ENCODE results near the gene HABP2. TPM values are rescaled to one million over a fixed set of nuclear protein-coding genes. Genes with fewer than 3 reads are reported as not detected.
A peak's percentile ranks its signal among the peaks of the same experiment; 100 is the strongest.

The HABP2 gene
- total and polyA plus RNA-seq, 2 experiments from 2014 or later, result 0.06 TPM; not detected in 1

DNA sequence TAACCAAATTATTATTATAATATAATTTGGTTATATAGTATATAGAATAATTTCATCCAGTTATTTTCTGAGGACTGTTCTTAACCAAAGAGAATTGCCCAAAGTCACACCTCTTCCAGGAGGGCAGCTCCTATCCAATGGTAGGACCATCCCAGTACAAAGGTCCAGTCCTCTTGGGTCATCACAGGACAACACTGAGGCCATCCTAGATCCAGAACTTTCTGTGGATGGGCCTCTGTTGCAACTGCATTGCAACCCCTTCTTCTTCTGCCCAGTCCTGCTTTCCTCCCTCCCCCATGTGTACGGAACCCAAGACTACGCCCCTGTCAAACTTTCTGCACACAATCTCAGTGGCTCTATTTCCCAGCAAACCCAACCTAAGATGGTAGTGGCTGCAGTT is 5.4 kb upstream of the HABP2 start:
- TF ChIP-seq, protein P1, sequence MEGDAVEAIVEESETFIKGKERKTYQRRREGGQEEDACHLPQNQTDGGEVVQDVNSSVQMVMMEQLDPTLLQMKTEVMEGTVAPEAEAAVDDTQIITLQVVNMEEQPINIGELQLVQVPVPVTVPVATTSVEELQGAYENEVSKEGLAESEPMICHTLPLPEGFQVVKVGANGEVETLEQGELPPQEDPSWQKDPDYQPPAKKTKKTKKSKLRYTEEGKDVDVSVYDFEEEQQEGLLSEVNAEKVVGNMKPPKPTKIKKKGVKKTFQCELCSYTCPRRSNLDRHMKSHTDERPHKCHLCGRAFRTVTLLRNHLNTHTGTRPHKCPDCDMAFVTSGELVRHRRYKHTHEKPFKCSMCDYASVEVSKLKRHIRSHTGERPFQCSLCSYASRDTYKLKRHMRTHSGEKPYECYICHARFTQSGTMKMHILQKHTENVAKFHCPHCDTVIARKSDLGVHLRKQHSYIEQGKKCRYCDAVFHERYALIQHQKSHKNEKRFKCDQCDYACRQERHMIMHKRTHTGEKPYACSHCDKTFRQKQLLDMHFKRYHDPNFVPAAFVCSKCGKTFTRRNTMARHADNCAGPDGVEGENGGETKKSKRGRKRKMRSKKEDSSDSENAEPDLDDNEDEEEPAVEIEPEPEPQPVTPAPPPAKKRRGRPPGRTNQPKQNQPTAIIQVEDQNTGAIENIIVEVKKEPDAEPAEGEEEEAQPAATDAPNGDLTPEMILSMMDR (IDR thresholded peaks at IDR 0.05; ENCODE audit: low read depth, low read length), result no peak
- no peak for DNase-seq (ENCODE audit: low read depth in 1 of 2, low spot score in 1 of 2)
- H3K27me3 ChIP-seq, result no peaks in the 10 kb centered on the region
- no peaks in the 10 kb centered on the region for H3K4me1 ChIP-seq (ENCODE audit: low read depth)
- H3K27ac ChIP-seq, result no peak overlapping the region
- H3K4me3 ChIP-seq, result no peak overlapping the region
- no peaks in the 10 kb centered on the region for H3K36me3 ChIP-seq
- no peaks in the 10 kb centered on the region for H3K9me3 ChIP-seq (ENCODE audit: low read depth)

DNA sequence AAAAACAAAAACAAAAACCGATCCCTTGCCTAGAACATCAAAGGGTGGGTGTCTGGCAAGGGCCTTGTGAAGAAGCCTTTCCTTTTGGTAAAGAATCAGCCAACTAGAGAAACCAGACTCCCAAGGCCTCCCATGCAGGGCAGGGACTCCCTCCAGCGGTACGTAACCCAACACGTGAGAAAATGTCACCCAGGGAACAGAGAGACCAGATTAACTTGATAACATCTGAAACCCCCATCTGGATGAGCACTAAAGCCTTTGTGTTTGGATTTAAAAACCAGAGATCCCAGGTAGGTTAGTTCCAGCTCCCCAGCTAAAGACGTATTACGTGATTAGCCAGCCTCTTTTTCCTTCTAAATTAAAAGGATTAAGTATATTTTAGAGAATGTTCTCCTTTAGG is 3.0 kb upstream of the HABP2 start:
- no peaks in the 10 kb centered on the region for H3K9me3 ChIP-seq (ENCODE audit: low read depth)
- no peak for DNase-seq (ENCODE audit: low read depth in 1 of 2, low spot score in 1 of 2)
- H3K27me3 ChIP-seq, result no peaks in the 10 kb centered on the region
- no peak overlapping the region for H3K27ac ChIP-seq
- no peak overlapping the region for H3K4me3 ChIP-seq
- H3K36me3 ChIP-seq, result no peaks in the 10 kb centered on the region
- no peaks in the 10 kb centered on the region for H3K4me1 ChIP-seq (ENCODE audit: low read depth)
- TF ChIP-seq, protein P1 (IDR thresholded peaks at IDR 0.05; ENCODE audit: low read depth, low read length), result no peak

- H3K4me3 ChIP-seq, result no peak overlapping the region
- DNase-seq (ENCODE audit: low read depth in 1 of 2, low spot score in 1 of 2), result peak in 1 of 2 donors; percentile 21
- no peak overlapping the region for H3K27ac ChIP-seq
- no peaks in the 10 kb centered on the region for H3K9me3 ChIP-seq (ENCODE audit: low read depth)
- TF ChIP-seq, protein P1 (IDR thresholded peaks at IDR 0.05; ENCODE audit: low read depth, low read length), result no peak
- no peaks in the 10 kb centered on the region for H3K27me3 ChIP-seq
- no peaks in the 10 kb centered on the region for H3K36me3 ChIP-seq
- no peaks in the 10 kb centered on the region for H3K4me1 ChIP-seq (ENCODE audit: low read depth)
Observed at GRCh38 chr10:113550365-113550764, 2.5 kb upstream of the HABP2 start.

DNA sequence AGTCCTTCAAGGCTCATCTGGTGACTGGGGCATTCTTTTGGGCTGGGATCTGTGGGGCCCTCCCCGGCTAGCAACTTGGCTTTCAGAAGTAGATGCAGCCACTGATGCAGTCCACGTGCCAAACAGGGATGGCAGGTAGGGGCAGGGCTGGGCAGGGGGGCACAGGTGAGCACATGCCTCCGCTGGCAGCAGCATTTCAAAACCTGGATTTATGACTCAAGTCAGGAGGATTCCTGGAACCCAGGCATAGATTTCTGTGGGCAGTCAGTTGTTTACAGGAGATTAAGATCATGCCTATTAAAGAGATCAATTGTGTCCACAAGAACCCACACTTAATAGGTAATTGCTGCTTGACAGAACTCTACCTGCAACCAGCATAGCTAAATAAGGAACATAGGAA is 839 bp upstream of the HABP2 start:
- TF ChIP-seq, protein P1 (IDR thresholded peaks at IDR 0.05; ENCODE audit: low read depth, low read length), result no peak
- H3K36me3 ChIP-seq, result no peaks in the 10 kb centered on the region
- DNase-seq (ENCODE audit: low read depth in 1 of 2, low spot score in 1 of 2), result no peak
- no peak overlapping the region for H3K27ac ChIP-seq
- no peaks in the 10 kb centered on the region for H3K4me1 ChIP-seq (ENCODE audit: low read depth)
- no peak overlapping the region for H3K4me3 ChIP-seq
- no peaks in the 10 kb centered on the region for H3K9me3 ChIP-seq (ENCODE audit: low read depth)
- peaks cover 2% of the 10 kb centered on the region for H3K27me3 ChIP-seq

GRCh38 chr10:113553149-113553548 is 296 bp downstream of the HABP2 start:
- TF ChIP-seq, protein P1 (IDR thresholded peaks at IDR 0.05; ENCODE audit: low read depth, low read length), result no peak

DNA sequence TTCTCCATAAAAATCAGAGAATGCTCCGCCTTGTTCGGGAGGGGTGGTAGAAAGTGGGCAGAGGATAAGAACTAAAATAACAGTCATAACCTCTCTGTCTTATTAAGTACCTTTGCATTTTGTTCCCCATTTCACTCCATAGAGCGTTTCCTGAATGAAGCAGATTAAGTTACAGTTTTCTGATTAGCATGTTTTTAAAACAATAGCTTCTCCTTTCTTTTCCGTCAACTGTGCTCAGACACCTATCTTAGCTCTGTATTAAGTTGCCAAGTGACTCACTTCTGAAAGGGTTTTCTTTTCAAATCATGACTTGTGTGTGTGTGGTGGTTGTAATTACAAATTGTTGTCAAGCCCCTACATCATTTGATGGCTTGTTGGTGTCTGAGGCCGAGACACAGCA is 1.4 kb downstream of the HABP2 start:
- no peak overlapping the region for H3K4me3 ChIP-seq
- no peak overlapping the region for H3K27ac ChIP-seq
- DNase-seq (ENCODE audit: low read depth in 1 of 2, low spot score in 1 of 2), result no peak
- H3K36me3 ChIP-seq, result no peaks in the 10 kb centered on the region
- H3K27me3 ChIP-seq, result peaks cover 21% of the 10 kb centered on the region
- no peaks in the 10 kb centered on the region for H3K9me3 ChIP-seq (ENCODE audit: low read depth)
- TF ChIP-seq, protein P1 (IDR thresholded peaks at IDR 0.05; ENCODE audit: low read depth, low read length), result no peak
- H3K4me1 ChIP-seq (ENCODE audit: low read depth), result no peaks in the 10 kb centered on the region

More at GRCh38 chr10:113553149-113553548, 296 bp downstream of the HABP2 start:
- Histone ChIP-seq H3K36me3 (no peaks in the 10 kb centered on the region), H3K27me3 (peaks cover 13% of the 10 kb centered on the region), H3K9me3 (ENCODE audit: low read depth) (no peaks in the 10 kb centered on the region), H3K27ac (no peak overlapping the region), H3K4me3 (no peak overlapping the region), H3K4me1 (ENCODE audit: low read depth) (no peaks in the 10 kb centered on the region)
- no peak for DNase-seq (ENCODE audit: low read depth in 1 of 2, low spot score in 1 of 2)
